ENCODE measurements around the gene PHAX.
"Not testable (repeated sequence)": the region's sequence is repeated elsewhere in the genome, so short reads cannot be mapped to it uniquely, and the experiment has no call there.

PHAX gene, protein sequence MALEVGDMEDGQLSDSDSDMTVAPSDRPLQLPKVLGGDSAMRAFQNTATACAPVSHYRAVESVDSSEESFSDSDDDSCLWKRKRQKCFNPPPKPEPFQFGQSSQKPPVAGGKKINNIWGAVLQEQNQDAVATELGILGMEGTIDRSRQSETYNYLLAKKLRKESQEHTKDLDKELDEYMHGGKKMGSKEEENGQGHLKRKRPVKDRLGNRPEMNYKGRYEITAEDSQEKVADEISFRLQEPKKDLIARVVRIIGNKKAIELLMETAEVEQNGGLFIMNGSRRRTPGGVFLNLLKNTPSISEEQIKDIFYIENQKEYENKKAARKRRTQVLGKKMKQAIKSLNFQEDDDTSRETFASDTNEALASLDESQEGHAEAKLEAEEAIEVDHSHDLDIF

GRCh38 chr5:126600631-126601511 is at the start of gene PHAX:
TSS of gene PHAX (plus strand) at chr5:126600947. CDS start at chr5:126600963, 16 bp downstream.
- DNase-seq, result peak; percentile 22

- DNase-seq, result no peak
Observed at GRCh38 chr5:126552614-126553013, 48.1 kb upstream of the PHAX start.

GRCh38 chr5:126555101-126555500 is 45.6 kb upstream of the PHAX start:
- DNase-seq, result not testable (repeated sequence)

- DNase-seq, result no peak
Observed at GRCh38 chr5:126561908-126562307, 38.8 kb upstream of the PHAX start.

DNA sequence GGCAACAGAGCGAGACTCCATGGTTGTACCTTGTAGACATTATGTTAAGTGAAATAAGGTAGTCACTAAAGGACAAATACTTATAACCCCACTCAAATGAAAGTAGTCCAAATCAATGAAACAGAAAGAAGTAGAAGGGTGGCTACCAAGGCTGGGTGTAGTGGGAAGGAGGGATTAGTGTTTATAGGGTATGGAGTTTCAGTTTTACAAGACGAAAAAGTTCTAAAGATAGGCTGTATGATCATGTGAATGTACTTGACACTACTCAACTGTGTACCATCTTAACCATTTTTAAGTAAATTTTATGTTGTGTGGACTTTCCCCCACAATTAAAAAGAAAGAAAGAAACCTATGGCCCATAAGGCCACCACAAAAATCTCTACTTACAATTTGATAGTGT is 37.9 kb upstream of the PHAX start:
- no peak for DNase-seq

DNA sequence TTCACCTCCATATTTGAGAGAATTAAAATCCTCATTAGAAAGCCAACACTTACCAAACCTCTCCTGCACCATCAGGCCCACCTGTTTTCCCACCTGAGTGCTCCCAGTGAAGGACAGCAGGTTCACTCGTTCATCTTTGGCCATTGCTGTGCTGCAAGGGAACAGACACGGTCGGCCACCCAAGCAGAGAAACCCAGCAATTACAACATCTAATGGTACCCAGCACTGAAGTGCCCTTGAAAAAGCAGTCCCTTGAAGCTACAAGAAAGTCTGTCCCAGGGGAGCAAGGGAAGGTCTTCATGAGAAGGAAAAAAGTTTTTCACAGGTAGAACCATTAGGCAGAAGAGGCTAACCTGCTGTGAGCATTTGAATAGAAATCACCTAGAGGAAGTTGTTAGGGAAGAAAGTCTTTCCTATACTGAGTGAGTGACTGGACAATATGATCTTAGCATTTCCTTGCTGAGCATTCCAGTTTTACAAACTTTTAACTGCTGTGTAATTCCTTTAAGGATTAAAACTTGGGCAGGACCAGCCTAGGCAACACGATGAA is 32.5 kb upstream of the PHAX start:
- no peak for DNase-seq

DNA sequence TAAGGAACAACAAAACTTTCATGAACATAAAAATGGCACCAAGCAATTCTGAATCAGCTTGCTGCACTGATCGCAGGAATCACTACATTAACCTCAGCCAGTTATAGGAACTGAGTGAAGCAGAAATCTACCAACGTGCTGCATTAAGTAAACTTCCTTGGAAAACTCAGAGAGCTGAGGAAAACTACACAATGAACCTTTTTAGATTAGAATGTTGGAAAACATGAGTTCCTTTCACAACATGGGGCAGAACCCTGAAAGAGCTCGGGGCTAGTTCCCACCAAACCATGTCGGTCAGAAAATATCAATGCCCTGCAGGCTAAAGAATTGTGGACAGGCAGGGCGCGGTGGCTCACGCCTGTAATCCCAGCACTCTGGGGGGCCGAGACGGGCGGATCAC is 25.1 kb upstream of the PHAX start:
- DNase-seq, result no peak

DNA sequence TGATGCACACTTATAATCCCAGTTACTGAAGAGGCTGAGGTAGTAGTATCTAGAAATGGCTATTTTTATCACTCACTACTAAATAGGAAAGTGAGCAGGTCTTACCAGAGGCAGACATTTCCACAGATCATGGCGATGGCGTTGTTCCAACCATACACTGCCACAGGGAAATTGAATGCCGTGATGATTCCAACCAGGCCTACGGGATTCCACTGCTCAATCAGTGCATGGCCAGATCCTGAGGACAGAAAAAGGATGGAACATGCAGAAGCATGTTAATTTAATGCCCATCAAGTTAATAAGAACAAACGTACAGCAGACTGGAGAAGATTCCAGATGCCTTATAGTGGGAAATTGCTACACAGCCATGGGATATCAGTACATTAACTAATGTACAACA is 23.8 kb upstream of the PHAX start:
- no peak for DNase-seq

DNA sequence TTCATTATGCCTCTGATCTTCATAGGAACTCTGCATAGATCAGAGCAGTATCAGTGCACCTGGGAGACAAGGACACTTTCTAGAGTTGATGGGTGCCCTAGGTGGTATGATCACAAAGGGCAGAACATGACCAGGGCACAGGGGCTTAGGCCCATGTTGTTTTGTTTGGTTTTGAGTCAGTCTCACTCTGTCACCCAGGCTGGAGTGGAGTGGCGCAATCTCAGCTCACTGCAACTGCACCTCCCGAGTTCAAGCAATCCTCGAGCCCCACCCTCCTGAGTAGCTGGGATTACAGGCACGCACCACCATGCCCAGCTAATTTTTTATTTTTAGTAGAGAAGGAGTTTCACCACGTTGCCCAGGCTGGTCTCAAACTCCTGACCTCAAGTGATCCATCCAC is 23.3 kb upstream of the PHAX start:
- no peak for DNase-seq

DNA sequence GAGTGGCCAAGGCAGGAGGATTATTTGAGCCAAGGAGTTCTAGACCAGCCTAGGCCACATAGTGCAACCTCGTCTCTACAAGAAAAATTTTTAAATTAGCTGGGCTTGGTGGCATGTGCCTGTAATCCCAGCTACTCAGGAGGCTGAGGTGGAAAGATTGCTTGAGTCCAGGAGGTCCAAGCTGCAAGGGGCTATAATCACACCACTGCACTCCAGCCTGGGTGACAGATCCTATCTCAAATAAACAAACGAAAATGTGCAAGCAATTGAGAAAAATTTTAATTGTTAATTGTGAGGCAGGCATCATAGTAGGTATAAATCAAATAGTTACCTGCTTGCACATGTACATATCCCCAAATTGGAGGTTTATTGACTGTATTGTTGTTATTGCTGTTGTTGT is 21.0 kb upstream of the PHAX start:
- DNase-seq, result no peak

- no peak for DNase-seq
Observed at GRCh38 chr5:126583761-126584160, 17.0 kb upstream of the PHAX start.

DNA sequence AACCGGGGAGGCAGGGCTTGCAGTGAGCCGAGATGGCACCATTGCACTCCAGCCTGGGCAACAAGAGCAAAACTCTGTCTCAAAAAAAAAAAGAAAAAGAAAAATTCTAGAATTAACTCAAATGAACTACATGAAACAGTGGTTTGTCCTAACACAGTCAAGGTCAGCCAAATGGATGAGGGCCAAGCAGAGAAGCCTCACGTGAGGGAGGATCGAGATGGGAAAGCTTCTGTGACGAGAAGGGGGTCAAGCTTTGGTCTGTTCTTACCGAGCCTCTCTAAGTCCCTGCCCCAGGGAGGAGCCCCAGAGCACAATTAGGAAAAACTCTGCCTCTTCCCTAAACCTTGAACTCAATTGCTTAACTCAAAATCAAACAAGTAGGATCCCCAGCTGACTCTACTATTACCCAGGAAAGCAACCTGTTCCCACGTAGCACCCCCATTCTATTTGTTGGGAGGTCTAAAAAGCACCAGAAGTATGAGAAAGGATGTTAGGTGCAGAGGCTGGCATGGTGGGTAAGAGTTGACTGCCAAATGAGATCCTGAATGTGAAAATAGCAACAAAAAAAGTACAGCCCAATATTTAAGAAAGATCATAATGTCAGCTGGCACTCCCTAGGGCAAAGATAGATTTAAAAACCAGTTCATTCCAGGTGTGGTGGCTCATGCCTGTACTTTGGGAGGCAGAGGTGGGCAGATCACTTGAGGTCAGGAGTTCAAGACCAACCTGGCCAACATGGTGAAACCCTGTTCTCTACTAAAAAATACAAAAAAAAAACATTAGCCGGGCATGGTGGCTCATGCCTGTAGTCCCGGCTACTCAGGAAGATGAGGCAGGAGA is 13.0 kb upstream of the PHAX start:
- DNase-seq, result no peak

GRCh38 chr5:126589536-126590297 is 11.0 kb upstream of the PHAX start:
- no peak for DNase-seq

- DNase-seq, result no peak
Observed at GRCh38 chr5:126591549-126591948, 9.2 kb upstream of the PHAX start.

DNA sequence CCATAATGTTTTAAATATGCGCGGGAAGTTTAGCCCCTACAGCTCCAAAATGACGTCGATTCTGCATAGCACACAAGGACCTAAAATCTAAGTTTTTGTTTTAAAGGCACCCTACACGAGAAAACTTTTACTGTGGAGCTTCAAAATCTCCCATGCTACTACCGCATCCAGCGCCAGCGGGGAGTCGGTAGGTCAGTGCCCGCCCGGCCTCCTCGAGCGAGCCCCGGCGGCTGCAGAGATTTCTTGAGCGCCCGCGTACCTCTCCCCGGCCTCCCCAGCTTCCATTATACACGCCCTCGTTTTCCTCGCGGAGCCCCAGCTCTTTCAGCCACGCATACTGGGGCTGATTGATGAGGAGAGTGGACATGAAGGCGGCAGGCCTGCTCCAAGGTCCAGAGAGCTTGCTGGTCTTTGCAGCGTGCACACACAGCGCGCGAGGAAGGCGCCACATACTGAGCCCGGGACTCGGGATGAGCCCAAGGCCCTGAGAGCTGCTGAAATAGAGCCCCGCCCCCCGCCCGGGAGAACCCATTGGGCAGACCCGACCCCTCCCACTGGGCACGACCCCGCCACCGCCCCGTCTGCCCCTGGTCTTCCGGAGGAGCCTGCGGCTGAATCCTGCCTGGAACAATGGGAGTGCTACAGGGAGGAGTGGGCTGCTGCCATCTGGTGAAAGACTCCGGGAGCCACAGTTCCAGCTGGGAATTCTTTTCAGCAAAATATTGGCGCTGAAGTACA is 5.8 kb upstream of the PHAX start, which contains the start of gene ALDH7A1:
TSS of gene ALDH7A1 (minus strand) at position 472 of the 738 bp plus-strand sequence. CDS start at position 451, 21 bp downstream.
- DNase-seq, result peak; percentile 91

DNA sequence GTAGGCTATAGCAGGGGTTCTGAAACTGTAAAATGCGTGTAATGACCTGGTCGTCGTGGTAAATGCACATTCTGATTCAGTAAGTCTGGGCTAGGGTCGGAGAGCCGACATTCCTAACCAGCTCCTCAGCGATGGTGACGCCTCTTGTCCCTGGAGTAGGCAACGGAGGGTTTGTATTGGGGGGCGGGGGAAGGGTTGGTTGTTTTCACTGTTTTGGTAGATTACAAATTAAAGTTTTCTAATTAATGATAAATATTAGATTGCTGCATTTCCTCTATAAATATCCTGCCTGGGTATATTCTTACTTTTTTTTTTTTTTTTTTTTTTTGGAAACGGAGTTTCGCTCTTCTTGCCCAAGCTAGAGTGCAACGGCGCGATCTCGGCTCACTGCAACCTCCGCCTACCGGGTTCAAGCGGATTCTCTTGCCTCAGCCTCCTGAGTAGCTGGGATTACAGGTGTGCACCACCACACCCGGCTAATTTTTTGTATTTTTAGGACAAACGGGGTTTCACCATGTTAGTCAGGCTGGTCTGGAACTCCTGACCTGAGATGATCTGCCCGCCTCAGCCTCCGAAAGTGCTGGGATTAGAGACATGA is 5.2 kb upstream of the PHAX start:
- DNase-seq, result no peak

DNA sequence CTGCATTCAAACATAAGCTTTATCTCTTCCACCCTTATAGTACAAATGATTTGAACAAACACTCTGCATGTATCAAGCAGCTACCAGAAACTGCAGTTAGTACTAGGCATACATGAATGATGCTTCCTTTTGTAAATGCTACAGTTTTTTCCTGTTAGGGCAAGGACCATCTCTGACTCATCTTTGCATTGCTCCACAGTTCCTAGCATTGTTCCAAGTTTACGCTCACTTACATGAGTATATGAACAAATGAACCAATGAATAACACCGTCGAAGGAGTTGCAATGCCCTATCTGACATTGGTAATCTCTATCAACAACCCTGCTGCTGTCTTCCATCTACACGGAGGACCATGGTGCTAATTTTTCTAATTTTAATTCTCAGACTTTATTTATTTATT is 3.6 kb upstream of the PHAX start:
- DNase-seq, result no peak

- no peak for DNase-seq
Observed at GRCh38 chr5:126599499-126599898, 1.2 kb upstream of the PHAX start.

- not testable (repeated sequence) for DNase-seq
Observed at GRCh38 chr5:126599971-126600630, 646 bp upstream of the PHAX start.

- DNase-seq, result no peak
Observed at GRCh38 chr5:126603402-126603991, 2.8 kb downstream of the PHAX start.

Measured in SHP77 treated with DMSO at 0.1 percent for 48 hours (cell line).